SK-N-SH (cell line): Measurements from ENCODE around the gene ATP6AP1. TPM values are rescaled to one million over a fixed set of nuclear protein-coding genes. Genes with fewer than 3 reads are reported as not detected.

Source experiments
- CTCF ChIA-PET: fragments of 300-600, 350-600 bp; formaldehyde crosslinking; extraction: SDS; loops from one replicate; lab custom pipeline; 2021; lab: Yijun Ruan, JAX
- POLR2A ChIA-PET: fragments of 350-600 bp; sonication (Branson Sonifier 250); formaldehyde crosslinking; extraction: SDS; loops from one replicate; lab custom pipeline; 2020; ENCODE audit warnings: antibody characterized with exemption, inconsistent platforms; lab: Yijun Ruan, JAX
- DNase-seq: peaks from one replicate; pipeline ENCODE4 v3.0.0; 2012
- H2AFZ ChIP-seq: fragments of 200-600 bp; sonication (generic); 2 replicates; pipeline ENCODE4 v1.8.1; 2016; ENCODE audit warnings: antibody characterized with exemption, mild to moderate bottlenecking, low read depth
- H3F3A ChIP-seq: fragments of 200-600 bp; sonication (generic); replicated peaks from 2 replicates; pipeline ENCODE3; 2016; ENCODE audit warnings: antibody characterized with exemption, mild to moderate bottlenecking; ENCODE audit not compliant: insufficient read depth
- H3K27ac ChIP-seq, 2 experiments: fragments of 200-500 bp in 1 of 2; fragments of 200-600 bp in 1 of 2; sonication (Bioruptor generic) in 1 of 2; sonication (generic), shearing (Covaris generic) in 1 of 2; 2 replicates each; pipeline versions ENCODE4 v1.5.1 to v1.6.1; 2014 to 2016; ENCODE audit warnings: low read depth in 2 of 2, inconsistent platforms in 1 of 2, low read length in 1 of 2, mild to moderate bottlenecking in 1 of 2, mixed read lengths in 1 of 2
- H3K27me3 ChIP-seq: fragments of 200-600 bp; sonication (generic), shearing (Covaris generic); 2 replicates; pipeline ENCODE4 v1.6.1; 2016; ENCODE audit warnings: mixed run types; ENCODE audit not compliant: insufficient read depth
- H3K36me3 ChIP-seq, 2 experiments: fragments of 200-500 bp in 1 of 2; fragments of 200-600 bp in 1 of 2; sonication (Bioruptor generic) in 1 of 2; sonication (generic) in 1 of 2; replicated peaks in 1 of 2; 2 replicates each; pipeline versions ENCODE3 to v1.5.1; 2014 to 2016; ENCODE audit warnings: low read length in 1 of 2, mild to moderate bottlenecking in 1 of 2; ENCODE audit not compliant: insufficient read depth in 2 of 2, control insufficient read depth in 1 of 2
- H3K4me1 ChIP-seq, 2 experiments: fragments of 200-500 bp in 1 of 2; fragments of 200-600 bp in 1 of 2; sonication (Bioruptor generic) in 1 of 2; sonication (generic), shearing (Covaris generic) in 1 of 2; 2 replicates each; pipeline versions ENCODE4 v1.5.1 to v1.6.1; 2014 to 2016; ENCODE audit warnings: low read depth in 1 of 2, low read length in 1 of 2, mixed run types in 1 of 2; ENCODE audit not compliant: insufficient read depth in 2 of 2, control insufficient read depth in 1 of 2
- H3K4me2 ChIP-seq: fragments of 200-600 bp; sonication (generic), shearing (Covaris generic); 2 replicates; pipeline ENCODE4 v1.6.1; 2017; ENCODE audit warnings: mixed run types
- H3K4me3 ChIP-seq, 2 experiments: fragments of 200-500 bp in 1 of 2; fragments of 200-600 bp in 1 of 2; sonication (Bioruptor generic) in 1 of 2; sonication (generic), shearing (Covaris generic) in 1 of 2; 2 replicates each; pipeline versions ENCODE4 v1.5.1 to v1.8.1; 2014 to 2016; ENCODE audit warnings: low read depth in 2 of 2, inconsistent platforms in 1 of 2, low read length in 1 of 2, mild to moderate bottlenecking in 1 of 2, mixed read lengths in 1 of 2, moderate library complexity in 1 of 2
- H3K79me2 ChIP-seq: fragments of 200-600 bp; sonication (generic); 2 replicates; pipeline ENCODE4 v1.8.1; 2017; ENCODE audit warnings: mild to moderate bottlenecking; ENCODE audit not compliant: insufficient read depth
- H3K9ac ChIP-seq: fragments of 200-600 bp; sonication (generic); 2 replicates; pipeline ENCODE4 v1.6.1; 2017; ENCODE audit warnings: mixed run types
- H3K9me2 ChIP-seq: fragments of 200-600 bp; sonication (generic); 2 replicates; pipeline ENCODE4 v1.6.1; 2017; ENCODE audit warnings: mixed run types
- H3K9me3 ChIP-seq: fragments of 200-600 bp; sonication (generic); 2 replicates; pipeline ENCODE4 v1.6.1; 2017; ENCODE audit warnings: mixed run types, mild to moderate bottlenecking, moderate library complexity
- H4K20me1 ChIP-seq: fragments of 200-600 bp; sonication (generic); 2 replicates; pipeline ENCODE4 v1.6.1; 2017; ENCODE audit warnings: mild to moderate bottlenecking, mixed run types; ENCODE audit not compliant: insufficient read depth
- CHD2 ChIP-seq: fragments of 150-350 bp; IDR thresholded peaks from 2 replicates; pipeline ENCODE4 v1.6.1; 2018; ENCODE audit warnings: low read length; ENCODE audit not compliant: partially characterized antibody
- FOSL2 ChIP-seq: IDR thresholded peaks from 2 replicates; pipeline ENCODE4 v1.4.0; 2012; ENCODE audit warnings: low read depth, mild to moderate bottlenecking, moderate library complexity, borderline replicate concordance
- FOXJ3 ChIP-seq: sonication (generic); formaldehyde crosslinking; IDR thresholded peaks from 2 replicates; pipeline ENCODE4 v1.5.1; 2020; ENCODE audit warnings: mild to moderate bottlenecking, missing genetic modification reagents
- GABPA ChIP-seq: IDR thresholded peaks from 2 replicates; pipeline ENCODE4 v1.4.0; 2012; ENCODE audit warnings: low read depth, mild to moderate bottlenecking
- GATA2 ChIP-seq: sonication (generic); formaldehyde crosslinking; IDR thresholded peaks from 2 replicates; pipeline ENCODE4 v1.5.0; 2020; ENCODE audit warnings: mild to moderate bottlenecking, missing genetic modification reagents
- IRF3 ChIP-seq: fragments of 150-350 bp; IDR thresholded peaks from 2 replicates; pipeline ENCODE4 v1.6.1; 2016; ENCODE audit warnings: mild to moderate bottlenecking, low read depth, low read length
- MAX ChIP-seq: IDR thresholded peaks from 2 replicates; pipeline ENCODE4 v1.4.0; 2012; ENCODE audit warnings: low read depth
- MEF2A ChIP-seq: IDR thresholded peaks from 2 replicates; pipeline ENCODE4 v1.4.0; 2012; ENCODE audit warnings: low read depth, borderline replicate concordance
- POLR2AphosphoS5 ChIP-seq: IDR thresholded peaks from 2 replicates; pipeline ENCODE4 v1.6.1; 2012; ENCODE audit warnings: low read depth, low read length
- RCOR1 ChIP-seq: fragments of 150-350 bp; IDR thresholded peaks from 2 replicates; pipeline ENCODE4 v1.6.1; 2017; ENCODE audit warnings: antibody characterized with exemption, low read length
- RFX5 ChIP-seq: IDR thresholded peaks from 2 replicates; pipeline ENCODE4 v1.6.1; 2012; ENCODE audit warnings: mild to moderate bottlenecking, improper control_type of control experiment, low read length
- RXRA ChIP-seq: IDR thresholded peaks from 2 replicates; pipeline ENCODE4 v1.4.0; 2012; ENCODE audit warnings: low read depth, mild to moderate bottlenecking, borderline replicate concordance
- SIN3A ChIP-seq: IDR thresholded peaks from 2 replicates; pipeline ENCODE4 v1.6.1; 2012; ENCODE audit warnings: low read depth, mild to moderate bottlenecking, low read length, moderate library complexity, borderline replicate concordance
- SMC3 ChIP-seq: IDR thresholded peaks from 2 replicates; pipeline ENCODE4 v1.6.1; 2012; ENCODE audit warnings: low read depth, low read length, improper control_type of control experiment
- TAF1 ChIP-seq: IDR thresholded peaks from 2 replicates; pipeline ENCODE4 v1.6.1; 2012; ENCODE audit warnings: low read depth, mild to moderate bottlenecking, low read length, moderate library complexity, borderline replicate concordance
- TCF12 ChIP-seq: IDR thresholded peaks from 2 replicates; pipeline ENCODE4 v1.4.0; 2012
- YY1 ChIP-seq: IDR thresholded peaks from 2 replicates; pipeline ENCODE4 v1.4.0; 2012; ENCODE audit warnings: low read depth, mild to moderate bottlenecking
- WGBS: methylation state at CpG from one replicate; pipeline ENCODE4 v1.1.6; 2017; ENCODE audit warnings: low lambda C conversion rate; 5-methylcytosine and 5-hydroxymethylcytosine counted together
- polyA plus RNA-seq, 3 experiments: library from polyadenylated mRNA; depleted of rRNA; stranded (reverse); fragments of >200 nt; gene quantifications; 2 replicates each; pipeline ENCODE4 v1.2.3, GENCODE V29; 2012
- TF ChIP-seq, protein P1 (sequence below): IDR thresholded peaks from 2 replicates; pipeline ENCODE4 v1.6.1; 2012; ENCODE audit warnings: mild to moderate bottlenecking, low read depth, low read length, moderate library complexity

ATP6AP1 gene
- polyA plus RNA-seq, 1 of the 3 experiments (the other 2 are of a cell fraction), result 102 TPM

DNA sequence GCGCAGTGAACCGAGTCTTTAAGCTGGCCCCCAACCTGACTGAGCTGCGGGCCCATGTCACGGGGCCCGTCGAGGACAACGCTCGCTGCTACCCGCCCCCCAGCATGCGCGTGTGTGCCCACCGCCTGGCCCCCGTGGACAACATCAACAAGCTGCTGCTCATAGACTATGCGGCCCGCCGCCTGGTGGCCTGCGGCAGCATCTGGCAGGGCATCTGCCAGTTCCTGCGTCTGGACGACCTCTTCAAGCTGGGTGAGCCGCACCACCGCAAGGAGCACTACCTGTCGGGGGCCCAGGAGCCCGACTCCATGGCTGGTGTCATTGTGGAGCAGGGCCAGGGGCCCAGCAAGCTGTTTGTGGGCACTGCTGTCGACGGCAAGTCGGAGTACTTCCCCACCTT, 31.8 kb downstream of the ATP6AP1 start:
- H3K9me2 ChIP-seq, result no peaks in the 10 kb centered on the region
- 77% methylated on average over 3 of the region's 26 CpGs for whole genome bisulfite sequencing
- H2AFZ ChIP-seq, result no peak overlapping the region
- H3K4me2 ChIP-seq, result peak overlapping the region; percentile 82; the same call in 1 of the 2 replicates
- peaks cover 35% of the 10 kb centered on the region for H3K79me2 ChIP-seq
- no peaks in the 10 kb centered on the region for H3K9me3 ChIP-seq
- DNase-seq, result peak; percentile 57
- peaks cover 36% of the 10 kb centered on the region for H4K20me1 ChIP-seq
- H3K4me1 ChIP-seq, result peaks cover 0 to 12% of the 10 kb centered on the region in 2 experiments; a peak in 1 of 4 replicates
- H3F3A ChIP-seq, result peaks cover 4% of the 10 kb centered on the region
- CTCF ChIA-PET, result interaction anchor here (1.3 to 1.5 kb wide), 4 partner anchors 13 to 74 kb away, joined by 3 read pairs; no protein-coding TSS in a partner anchor
- peak overlapping the region in 1 of 2 experiments; percentile 67; a peak in 1 of 4 replicates for H3K4me3 ChIP-seq
- TF ChIP-seq FOXJ3 (CRISPR knock-in tag), result no peak
- TF ChIP-seq MAX, result no peak
- TF ChIP-seq GATA2 (CRISPR knock-in tag), result no peak
- no peak for TF ChIP-seq SMC3
- TF ChIP-seq CHD2, result no peak
- no peak for TF ChIP-seq FOSL2
- TF ChIP-seq TAF1, result no peak
- no peak for TF ChIP-seq SIN3A
- TF ChIP-seq YY1, result no peak
- TF ChIP-seq MEF2A, result no peak
- TF ChIP-seq IRF3, result no peak
- no peak for TF ChIP-seq GABPA
- TF ChIP-seq, all 33 proteins: peak for 0
- no peaks in the 10 kb centered on the region for H3K27me3 ChIP-seq
- peaks cover 0 to 15% of the 10 kb centered on the region in 2 experiments for H3K36me3 ChIP-seq
- no peak overlapping the region for H3K9ac ChIP-seq
- no peak overlapping the region; a peak in 1 of 4 replicates for H3K27ac ChIP-seq
- POLR2A ChIA-PET, result interaction anchor here (0.6 to 2.1 kb wide), 4 partner anchors 13 to 62 kb away, joined by 3 to 8 read pairs (median 4); partner anchors contain the start of genes RPL10 and UBL4A

GRCh38 chrX:154462396-154462795, 33.9 kb downstream of the ATP6AP1 start:
- Histone ChIP-seq H2AFZ (no peak overlapping the region), H3K79me2 (peaks cover 35% of the 10 kb centered on the region), H3K27ac (no peak overlapping the region), H4K20me1 (peaks cover 36% of the 10 kb centered on the region), H3K9me3 (no peaks in the 10 kb centered on the region), H3K4me3 (no peak overlapping the region), H3F3A (no peaks in the 10 kb centered on the region), H3K9me2 (no peaks in the 10 kb centered on the region), H3K9ac (no peak overlapping the region), H3K36me3 (peaks cover 0 to 25% of the 10 kb centered on the region in 2 experiments), H3K4me1 (peaks cover 0 to 12% of the 10 kb centered on the region in 2 experiments; a peak in 1 of 4 replicates), H3K4me2 (no peak overlapping the region), H3K27me3 (no peaks in the 10 kb centered on the region)
- CTCF ChIA-PET, result interaction anchor here (1.9 kb wide), 1 partner anchor 15 kb away, joined by 4 read pairs; no protein-coding TSS in a partner anchor
- POLR2A ChIA-PET, result interaction anchor here (1.8 kb wide), 1 partner anchor 16 kb away, joined by 5 read pairs; the partner anchor contains the start of gene LAGE3
- 88% methylated on average over 1 of the region's 8 CpGs for WGBS
- TF ChIP-seq, protein P1, sequence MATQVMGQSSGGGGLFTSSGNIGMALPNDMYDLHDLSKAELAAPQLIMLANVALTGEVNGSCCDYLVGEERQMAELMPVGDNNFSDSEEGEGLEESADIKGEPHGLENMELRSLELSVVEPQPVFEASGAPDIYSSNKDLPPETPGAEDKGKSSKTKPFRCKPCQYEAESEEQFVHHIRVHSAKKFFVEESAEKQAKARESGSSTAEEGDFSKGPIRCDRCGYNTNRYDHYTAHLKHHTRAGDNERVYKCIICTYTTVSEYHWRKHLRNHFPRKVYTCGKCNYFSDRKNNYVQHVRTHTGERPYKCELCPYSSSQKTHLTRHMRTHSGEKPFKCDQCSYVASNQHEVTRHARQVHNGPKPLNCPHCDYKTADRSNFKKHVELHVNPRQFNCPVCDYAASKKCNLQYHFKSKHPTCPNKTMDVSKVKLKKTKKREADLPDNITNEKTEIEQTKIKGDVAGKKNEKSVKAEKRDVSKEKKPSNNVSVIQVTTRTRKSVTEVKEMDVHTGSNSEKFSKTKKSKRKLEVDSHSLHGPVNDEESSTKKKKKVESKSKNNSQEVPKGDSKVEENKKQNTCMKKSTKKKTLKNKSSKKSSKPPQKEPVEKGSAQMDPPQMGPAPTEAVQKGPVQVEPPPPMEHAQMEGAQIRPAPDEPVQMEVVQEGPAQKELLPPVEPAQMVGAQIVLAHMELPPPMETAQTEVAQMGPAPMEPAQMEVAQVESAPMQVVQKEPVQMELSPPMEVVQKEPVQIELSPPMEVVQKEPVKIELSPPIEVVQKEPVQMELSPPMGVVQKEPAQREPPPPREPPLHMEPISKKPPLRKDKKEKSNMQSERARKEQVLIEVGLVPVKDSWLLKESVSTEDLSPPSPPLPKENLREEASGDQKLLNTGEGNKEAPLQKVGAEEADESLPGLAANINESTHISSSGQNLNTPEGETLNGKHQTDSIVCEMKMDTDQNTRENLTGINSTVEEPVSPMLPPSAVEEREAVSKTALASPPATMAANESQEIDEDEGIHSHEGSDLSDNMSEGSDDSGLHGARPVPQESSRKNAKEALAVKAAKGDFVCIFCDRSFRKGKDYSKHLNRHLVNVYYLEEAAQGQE, result no peak
- TF ChIP-seq RFX5 (no peak), POLR2AphosphoS5 (no peak), TCF12 (no peak), TAF1 (no peak), RXRA (no peak), CHD2 (no peak), MAX (no peak), RCOR1 (no peak)
- DNase-seq, result no peak
